Sigmoid colon (tissue), 4 donors: ENCODE measurements around the gene PPP1R10.

ENCODE experiments used
- EP300 ChIP-seq, 4 donors: sonication (generic); formaldehyde crosslinking; IDR thresholded peaks; one replicate each; pipeline ENCODE4 v1.6.1; 2017; ENCODE audit warnings: antibody characterized with exemption in 4 of 4
- POLR2AphosphoS5 ChIP-seq, 4 donors: sonication (generic); formaldehyde crosslinking; IDR thresholded peaks; one replicate each; pipeline ENCODE4 v1.6.1; 2017; ENCODE audit warnings: antibody characterized with exemption in 4 of 4
- TF ChIP-seq, protein P1 (sequence below), 4 experiments: fragments of 450-650 bp in 3 of 4; fragments of 200-600 bp in 1 of 4; IDR thresholded peaks; one replicate each; pipeline ENCODE4 v1.5.1; 2016 to 2019; ENCODE audit warnings: antibody characterized with exemption in 4 of 4, mild to moderate bottlenecking in 3 of 4, moderate library complexity in 2 of 4

DNA sequence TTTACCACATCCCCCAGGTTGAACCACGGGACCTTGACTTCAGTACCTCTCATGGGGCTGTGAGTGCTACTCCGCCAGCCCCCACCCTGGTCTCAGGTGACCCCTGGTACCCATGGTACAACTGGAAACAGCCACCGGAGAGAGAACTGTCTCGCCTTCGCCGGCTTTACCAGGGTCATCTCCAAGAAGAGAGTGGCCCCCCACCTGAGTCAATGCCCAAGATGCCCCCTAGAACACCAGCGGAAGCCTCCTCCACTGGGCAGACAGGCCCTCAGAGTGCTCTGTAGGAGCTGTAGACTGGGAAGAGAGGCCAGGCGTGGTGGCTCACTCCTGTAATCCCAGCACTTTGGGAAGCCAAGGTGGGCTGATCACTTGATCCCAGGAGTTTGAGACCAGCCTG lies 8.5 kb upstream of the PPP1R10 start:
- TF ChIP-seq, protein P1, sequence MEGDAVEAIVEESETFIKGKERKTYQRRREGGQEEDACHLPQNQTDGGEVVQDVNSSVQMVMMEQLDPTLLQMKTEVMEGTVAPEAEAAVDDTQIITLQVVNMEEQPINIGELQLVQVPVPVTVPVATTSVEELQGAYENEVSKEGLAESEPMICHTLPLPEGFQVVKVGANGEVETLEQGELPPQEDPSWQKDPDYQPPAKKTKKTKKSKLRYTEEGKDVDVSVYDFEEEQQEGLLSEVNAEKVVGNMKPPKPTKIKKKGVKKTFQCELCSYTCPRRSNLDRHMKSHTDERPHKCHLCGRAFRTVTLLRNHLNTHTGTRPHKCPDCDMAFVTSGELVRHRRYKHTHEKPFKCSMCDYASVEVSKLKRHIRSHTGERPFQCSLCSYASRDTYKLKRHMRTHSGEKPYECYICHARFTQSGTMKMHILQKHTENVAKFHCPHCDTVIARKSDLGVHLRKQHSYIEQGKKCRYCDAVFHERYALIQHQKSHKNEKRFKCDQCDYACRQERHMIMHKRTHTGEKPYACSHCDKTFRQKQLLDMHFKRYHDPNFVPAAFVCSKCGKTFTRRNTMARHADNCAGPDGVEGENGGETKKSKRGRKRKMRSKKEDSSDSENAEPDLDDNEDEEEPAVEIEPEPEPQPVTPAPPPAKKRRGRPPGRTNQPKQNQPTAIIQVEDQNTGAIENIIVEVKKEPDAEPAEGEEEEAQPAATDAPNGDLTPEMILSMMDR (IDR thresholded peaks at IDR 0.05) = no peak
- TF ChIP-seq EP300 (IDR thresholded peaks at IDR 0.05) = no peak
- TF ChIP-seq POLR2AphosphoS5 (IDR thresholded peaks at IDR 0.05) = no peak
